ENCODE data around the gene RPRM.

RPRM gene

GRCh38 chr2:153497938-153498629, 19.5 kb upstream of the RPRM start:
- Histone ChIP-seq H3K9me3 (ENCODE audit: insufficient read depth, low read length) (no peaks in the 10 kb centered on the region), H4K20me1 (ENCODE audit: low read depth, low read length) (no peaks in the 10 kb centered on the region), H3F3A (ENCODE audit: insufficient read depth) (no peaks in the 10 kb centered on the region), H3K27ac (ENCODE audit: low read depth, low read length) (no peak overlapping the region), H3K27me3 (ENCODE audit: low read length) (no peaks in the 10 kb centered on the region), H3K79me2 (ENCODE audit: insufficient read depth, low read length) (no peaks in the 10 kb centered on the region), H2AFZ (ENCODE audit: low read depth, low read length, severe bottlenecking) (no peak overlapping the region), H3K4me3 (ENCODE audit: insufficient read depth, low read length, poor library complexity, severe bottlenecking) (no peak overlapping the region), H3K4me2 (ENCODE audit: low read depth, low read length, poor library complexity, severe bottlenecking) (no peak overlapping the region), H3K36me3 (ENCODE audit: low read length) (no peaks in the 10 kb centered on the region), H3K9ac (ENCODE audit: low read length) (no peak overlapping the region), H3K9me2 (replicated peaks; ENCODE audit: insufficient read depth, low read length) (no peaks in the 10 kb centered on the region)
- no peak for TF ChIP-seq EZH2phosphoT487 (conservative IDR thresholded peaks at IDR 0.05; ENCODE audit: low read length)
- no peak for TF ChIP-seq CTCF (IDR thresholded peaks at IDR 0.05; ENCODE audit: insufficient read depth, low read length, poor library complexity, severe bottlenecking)

- Histone ChIP-seq H2AFZ (ENCODE audit: low read depth, low read length, severe bottlenecking) (no peak overlapping the region), H3K27me3 (ENCODE audit: low read length) (no peaks in the 10 kb centered on the region), H3K9me3 (ENCODE audit: insufficient read depth, low read length) (no peaks in the 10 kb centered on the region), H3F3A (ENCODE audit: insufficient read depth) (no peaks in the 10 kb centered on the region), H3K4me2 (ENCODE audit: low read depth, low read length, poor library complexity, severe bottlenecking) (no peak overlapping the region), H4K20me1 (ENCODE audit: low read depth, low read length) (no peaks in the 10 kb centered on the region), H3K79me2 (ENCODE audit: insufficient read depth, low read length) (no peaks in the 10 kb centered on the region), H3K9ac (ENCODE audit: low read length) (no peak overlapping the region), H3K27ac (ENCODE audit: low read depth, low read length) (no peak overlapping the region), H3K9me2 (replicated peaks; ENCODE audit: insufficient read depth, low read length) (no peaks in the 10 kb centered on the region), H3K36me3 (ENCODE audit: low read length) (no peaks in the 10 kb centered on the region), H3K4me3 (ENCODE audit: insufficient read depth, low read length, poor library complexity, severe bottlenecking) (no peak overlapping the region)
- TF ChIP-seq CTCF (IDR thresholded peaks at IDR 0.05; ENCODE audit: insufficient read depth, low read length, poor library complexity, severe bottlenecking) (no peak), EZH2phosphoT487 (conservative IDR thresholded peaks at IDR 0.05; ENCODE audit: low read length) (no peak)
Measured at GRCh38 chr2:153495725-153496124, 17.2 kb upstream of the RPRM start.

DNA sequence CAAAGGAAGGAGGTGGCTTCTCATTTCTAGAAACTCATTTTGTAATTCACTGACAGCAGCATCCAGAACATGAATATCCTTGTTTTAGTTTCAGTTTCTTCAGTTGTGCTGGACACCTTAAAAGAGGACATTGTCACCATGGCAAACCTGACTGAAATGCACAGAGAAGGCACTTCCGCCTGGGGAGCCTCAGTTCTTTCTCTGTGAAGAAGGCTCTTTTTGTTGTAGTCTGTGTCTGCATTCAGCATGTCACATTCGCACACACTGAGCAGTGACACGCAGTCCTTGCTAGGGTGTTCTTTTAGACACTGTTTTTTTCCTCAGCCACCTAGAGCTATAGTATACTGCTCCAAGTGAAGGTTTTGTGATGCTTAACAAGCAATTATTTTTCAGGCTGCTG, 9.5 kb upstream of the RPRM start:
- Histone ChIP-seq H3K9ac (ENCODE audit: low read length) (no peak overlapping the region), H3K9me3 (ENCODE audit: insufficient read depth, low read length) (no peaks in the 10 kb centered on the region), H3K27me3 (ENCODE audit: low read length) (no peaks in the 10 kb centered on the region), H3K4me3 (ENCODE audit: insufficient read depth, low read length, poor library complexity, severe bottlenecking) (no peak overlapping the region), H3K4me2 (ENCODE audit: low read depth, low read length, poor library complexity, severe bottlenecking) (no peak overlapping the region), H3K36me3 (ENCODE audit: low read length) (no peaks in the 10 kb centered on the region), H2AFZ (ENCODE audit: low read depth, low read length, severe bottlenecking) (no peak overlapping the region), H4K20me1 (ENCODE audit: low read depth, low read length) (no peaks in the 10 kb centered on the region), H3K27ac (ENCODE audit: low read depth, low read length) (no peak overlapping the region), H3K79me2 (ENCODE audit: insufficient read depth, low read length) (no peaks in the 10 kb centered on the region), H3F3A (ENCODE audit: insufficient read depth) (no peaks in the 10 kb centered on the region), H3K9me2 (replicated peaks; ENCODE audit: insufficient read depth, low read length) (no peaks in the 10 kb centered on the region)
- TF ChIP-seq CTCF (IDR thresholded peaks at IDR 0.05; ENCODE audit: insufficient read depth, low read length, poor library complexity, severe bottlenecking): no peak
- no peak for TF ChIP-seq EZH2phosphoT487 (conservative IDR thresholded peaks at IDR 0.05; ENCODE audit: low read length)
